HG02642 (cell line): ENCODE results near the gene PLA2G6.
"Not testable (repeated sequence)": the region's sequence is repeated elsewhere in the genome, so short reads cannot be mapped to it uniquely, and the experiment has no call there.

ENCODE experiments used
- ATAC-seq: cut with Tn5 transposase; IDR thresholded peaks from one replicate; pipeline ENCODE4 v1.9.1; 2021; ENCODE audit warnings: mild to moderate bottlenecking; ENCODE audit not compliant: unreplicated experiment, poor library complexity

PLA2G6 gene

DNA sequence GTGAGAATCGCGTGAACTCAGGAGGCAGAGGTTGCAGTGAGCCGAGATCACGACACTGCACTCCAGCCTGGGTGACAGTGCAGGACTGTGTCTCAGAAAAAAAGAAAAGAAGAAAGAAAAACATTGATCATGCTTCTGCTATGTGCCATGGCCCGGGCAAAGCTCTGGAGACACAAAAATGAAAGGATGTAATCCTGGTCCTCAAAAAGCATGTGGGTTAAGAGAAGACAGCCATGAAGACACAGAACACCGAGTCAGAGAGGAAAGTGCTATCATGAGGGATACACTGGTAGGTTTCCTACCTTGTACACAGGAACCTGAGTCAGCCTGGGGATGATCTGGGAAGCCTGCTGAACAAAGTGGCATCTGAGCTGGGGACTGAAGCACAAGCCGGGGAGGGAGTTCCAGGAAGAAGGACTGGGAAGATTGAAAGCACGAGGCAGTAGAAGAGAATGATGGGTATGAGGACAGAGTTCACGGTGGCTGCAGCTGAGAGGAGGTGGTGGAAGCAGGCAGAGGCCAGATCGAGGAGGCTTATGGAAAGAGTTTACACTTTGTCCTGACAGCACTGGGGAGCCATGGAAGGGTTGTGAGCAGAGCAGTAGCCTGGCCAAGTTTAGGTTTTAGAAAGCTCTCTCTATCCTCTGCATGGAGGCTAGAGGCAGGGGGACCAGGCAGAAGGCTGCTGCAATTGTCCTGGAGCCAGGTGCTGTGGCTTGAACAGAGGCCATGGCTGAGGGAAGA, 10.3 kb upstream of the PLA2G6 start:
- no peak for ATAC-seq

DNA sequence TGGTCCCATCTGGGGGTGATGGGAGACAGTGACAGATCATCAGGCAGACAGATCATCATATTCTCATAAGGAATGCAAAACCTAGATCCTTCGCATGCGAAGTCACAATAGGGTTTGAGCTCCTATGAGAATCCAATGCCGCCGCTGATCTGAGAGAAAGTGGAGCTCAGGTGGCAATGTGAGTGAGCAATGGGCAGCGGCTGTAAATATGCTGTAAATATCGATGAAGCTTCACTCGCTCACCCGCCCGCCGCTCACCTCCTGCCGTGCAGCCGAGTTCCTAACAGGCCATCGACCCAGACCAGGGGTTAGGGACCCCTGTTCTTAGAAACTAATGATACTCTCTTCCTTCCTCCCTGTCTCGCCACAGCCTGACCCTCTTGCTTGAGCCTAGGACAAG, 9.4 kb upstream of the PLA2G6 start:
- ATAC-seq, result no peak

DNA sequence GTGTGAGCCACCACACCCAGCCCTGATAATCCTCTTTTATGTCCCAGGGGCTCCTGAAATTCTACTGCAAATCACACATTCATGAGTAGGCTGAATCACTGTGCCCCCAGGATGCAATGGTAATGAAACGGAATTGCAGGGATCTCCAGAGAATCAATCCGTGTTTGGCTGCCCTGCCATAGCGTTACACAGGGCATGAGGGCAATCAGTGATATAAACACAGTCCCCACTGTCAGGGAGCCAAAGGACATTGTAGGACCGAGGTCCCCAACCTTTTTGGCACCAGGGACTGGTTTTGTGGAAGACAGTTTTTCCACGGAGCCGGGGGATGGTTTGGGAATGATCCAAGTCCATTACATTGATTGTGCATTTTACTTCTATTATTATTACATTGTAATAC, 9.0 kb upstream of the PLA2G6 start:
- ATAC-seq, result no peak

DNA sequence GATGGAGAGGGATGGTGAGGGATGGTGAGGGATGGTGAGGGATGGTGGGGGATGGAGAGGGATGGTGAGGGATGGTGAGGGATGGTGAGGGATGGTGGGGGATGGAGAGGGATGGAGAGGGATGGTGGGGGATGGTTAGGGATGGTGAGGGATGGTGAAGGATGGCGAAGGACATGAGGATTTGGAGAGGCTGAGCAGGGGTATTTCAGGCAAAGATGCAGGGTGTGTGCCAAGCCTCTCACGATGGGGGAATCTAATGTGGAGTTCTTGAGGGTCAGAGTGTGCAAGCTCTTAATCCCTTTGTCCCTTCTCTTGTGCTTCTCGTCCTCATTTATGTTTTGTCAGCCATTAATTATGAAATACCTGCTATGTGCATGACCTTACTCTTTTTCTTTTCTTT, 7.5 kb upstream of the PLA2G6 start:
- no peak for ATAC-seq

DNA sequence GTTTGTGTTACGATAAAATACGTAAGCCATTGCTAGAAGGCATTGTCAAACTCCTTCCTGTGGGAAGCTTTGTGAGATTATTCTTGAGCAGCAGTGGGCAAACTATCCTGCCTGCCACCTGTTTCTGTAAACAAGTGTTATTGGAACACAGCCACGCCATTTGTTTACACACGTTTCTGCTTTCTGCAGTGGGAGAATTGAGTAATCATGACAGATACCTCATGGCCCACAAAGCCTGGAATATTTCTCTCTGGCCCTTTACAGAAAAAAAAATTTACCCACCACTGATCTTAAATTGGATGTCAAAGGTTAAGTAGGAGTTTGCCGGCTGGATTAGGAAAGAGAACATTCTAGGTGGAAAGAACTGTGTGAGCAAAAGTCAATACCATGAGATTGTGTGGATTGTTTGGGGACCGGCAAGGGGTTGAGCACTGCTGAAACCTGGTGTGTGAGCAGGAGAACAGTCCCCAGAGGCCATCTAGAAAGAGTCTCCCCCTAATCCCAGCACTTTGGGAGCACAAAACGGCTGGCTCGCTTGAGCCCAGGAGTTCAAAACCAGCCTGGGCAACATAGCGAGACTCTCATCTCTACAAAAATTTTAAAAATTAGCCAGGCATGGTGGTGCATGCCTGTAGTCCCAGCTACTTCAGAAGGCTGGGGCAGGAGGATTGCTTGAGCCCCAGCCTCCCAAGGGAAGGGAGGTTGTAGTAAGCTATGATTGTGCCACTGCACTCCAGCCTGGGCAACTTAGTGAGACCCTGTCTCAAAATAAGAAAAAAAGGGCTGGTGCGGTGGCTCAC, 6.0 kb upstream of the PLA2G6 start:
- no peak for ATAC-seq

DNA sequence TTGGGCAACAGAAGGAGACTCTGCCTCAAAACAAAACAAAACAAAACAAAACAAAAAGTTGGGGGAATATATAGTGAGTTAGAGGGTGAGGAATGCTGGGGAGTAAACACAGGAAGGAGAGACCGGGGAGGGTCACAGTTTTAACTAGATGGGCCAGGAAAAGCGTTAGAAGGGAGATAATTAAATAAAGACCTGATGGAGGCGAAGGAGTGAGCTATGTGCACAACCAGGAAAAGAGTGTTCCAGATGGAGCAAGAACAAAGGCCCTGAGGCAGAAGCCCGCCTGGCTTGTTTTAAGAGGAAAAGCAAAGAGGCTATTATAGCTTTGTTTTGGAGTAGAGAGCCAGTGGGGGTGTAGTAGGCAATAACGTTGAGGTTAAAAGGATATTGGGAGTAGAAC, 4.8 kb upstream of the PLA2G6 start:
- ATAC-seq, result no peak

DNA sequence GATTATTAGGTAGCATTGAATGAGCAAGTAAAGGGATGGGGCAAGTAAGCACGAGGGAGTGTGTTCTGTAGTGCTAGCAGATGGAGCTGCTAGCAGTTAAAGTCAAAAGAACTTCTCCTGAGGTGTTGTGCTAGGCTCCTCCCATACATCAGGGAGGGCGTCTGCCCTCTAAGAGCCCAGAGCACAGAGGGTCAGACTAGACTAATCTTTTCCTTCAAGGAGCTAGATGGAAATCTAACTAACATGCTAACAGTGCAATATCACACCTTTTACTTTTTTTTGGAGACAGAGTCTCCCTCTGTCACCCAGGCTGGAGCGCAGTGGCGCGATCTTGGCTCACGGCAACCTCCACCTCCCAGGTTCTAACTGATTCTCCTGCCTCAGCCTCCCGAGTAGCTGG, 3.2 kb upstream of the PLA2G6 start:
- no peak for ATAC-seq

DNA sequence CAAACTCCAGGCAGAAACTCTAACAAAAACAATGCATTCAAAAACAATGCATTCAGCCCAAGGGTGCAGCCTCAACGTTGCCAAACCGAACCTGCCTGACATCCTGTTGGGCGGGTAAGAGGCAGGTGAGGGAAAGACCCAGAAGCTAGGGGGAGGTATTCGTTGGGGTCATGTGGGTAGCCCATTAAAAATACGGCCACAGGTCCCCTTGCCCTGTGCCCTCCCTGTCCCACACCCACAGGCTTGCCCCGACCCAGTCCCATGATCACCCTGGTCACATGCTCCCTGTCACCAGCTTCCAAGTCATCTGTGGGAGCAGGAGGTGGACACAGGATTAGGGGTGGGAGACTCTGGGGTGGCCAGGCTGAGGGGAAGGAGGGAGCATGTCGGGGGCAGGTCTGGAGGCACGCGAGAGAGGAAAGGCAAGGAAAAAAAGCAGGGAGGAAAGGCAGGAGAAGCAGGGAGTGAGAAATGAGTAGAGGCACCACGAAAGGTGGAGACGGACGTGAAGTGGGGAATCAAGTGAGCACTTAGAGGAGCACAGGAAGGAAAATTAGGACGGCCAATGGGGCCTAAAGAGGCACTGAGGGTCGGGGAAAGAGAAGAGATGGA, 683 bp downstream of the PLA2G6 start:
- ATAC-seq, result peak; percentile 29

DNA sequence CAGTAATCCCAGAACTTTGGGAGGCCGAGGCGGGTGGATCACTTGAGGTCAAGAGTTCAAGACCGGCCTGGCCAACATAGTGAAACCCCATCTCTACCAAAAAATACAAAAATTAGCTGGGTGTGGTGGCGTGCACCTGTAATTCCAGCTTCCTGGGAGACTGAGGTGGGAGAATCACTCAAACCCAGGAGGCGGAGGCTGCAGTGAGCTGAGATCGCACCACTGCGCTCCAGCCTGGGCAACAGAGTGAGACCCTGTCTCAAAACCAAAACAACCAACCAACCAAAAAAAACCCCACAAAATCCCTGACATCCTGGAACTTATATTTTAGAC, 3.1 kb downstream of the PLA2G6 start:
- not testable (repeated sequence) for ATAC-seq

DNA sequence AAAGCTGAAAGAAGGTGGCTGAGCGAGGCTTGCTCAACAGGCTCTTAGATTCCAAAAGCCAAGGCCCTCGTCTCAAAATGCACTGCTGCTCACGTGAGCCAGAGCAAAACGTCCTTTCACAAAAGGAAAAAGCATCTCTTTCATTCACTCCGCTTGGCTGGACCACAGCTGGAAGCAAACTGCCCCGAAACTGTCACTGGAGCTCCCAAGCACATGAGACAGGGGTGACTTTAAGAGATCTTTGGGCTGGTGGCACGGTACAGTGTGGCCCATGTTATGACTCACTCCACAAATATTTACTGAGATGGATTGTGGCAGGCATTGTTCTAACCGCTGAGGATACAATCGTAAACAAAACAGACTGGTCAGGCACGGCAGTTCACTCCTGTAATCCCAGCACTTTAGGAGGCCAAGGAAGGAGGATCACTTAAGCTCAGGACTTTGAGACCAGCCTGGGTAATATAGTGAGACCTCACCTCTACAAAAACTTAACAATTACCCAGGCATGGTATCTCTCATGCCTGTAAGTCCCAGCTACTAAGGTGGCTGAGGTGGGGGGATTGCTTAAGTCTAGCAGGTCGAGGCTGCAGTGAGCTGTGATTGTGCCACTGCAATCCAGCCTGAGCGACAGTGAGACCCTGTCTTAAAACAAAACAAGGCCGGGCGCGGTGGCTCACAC, 3.6 kb downstream of the PLA2G6 start:
- no peak for ATAC-seq

DNA sequence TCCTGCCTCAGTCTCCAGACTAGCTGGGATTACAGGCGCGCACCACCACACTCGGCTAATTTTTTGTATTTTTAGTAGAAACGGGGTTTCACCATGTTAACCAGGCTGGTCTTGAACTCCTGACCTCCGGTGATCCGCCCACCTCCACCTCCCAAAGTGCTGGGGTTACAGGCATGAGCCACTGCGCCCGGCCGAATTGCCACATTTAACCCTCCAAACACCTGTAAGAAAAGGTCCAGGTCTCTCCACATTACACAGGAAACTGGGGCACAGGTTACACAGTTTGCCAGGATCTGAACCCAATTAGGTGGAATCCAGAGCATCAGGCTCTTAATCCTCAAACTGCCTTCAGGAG, 4.1 kb downstream of the PLA2G6 start:
- ATAC-seq, result not testable (repeated sequence)

DNA sequence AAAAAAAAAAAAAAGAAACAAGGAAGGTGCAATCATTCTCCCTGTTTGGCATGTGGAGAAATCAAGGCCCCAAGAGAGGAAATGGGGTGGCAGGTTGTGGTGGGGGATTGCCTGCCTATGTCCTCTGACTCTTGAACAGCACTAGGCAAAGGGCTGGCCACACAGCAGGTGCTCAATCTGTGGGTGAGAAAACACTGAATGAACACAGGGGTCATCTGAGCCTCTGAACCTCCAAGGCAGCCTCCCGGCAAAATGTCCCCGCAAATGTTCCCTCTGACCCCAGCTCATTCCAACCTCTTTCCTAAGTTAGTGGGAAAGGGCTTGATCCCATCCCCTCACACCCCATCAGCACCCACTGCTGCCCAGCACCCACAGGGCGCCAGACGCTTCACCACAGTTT, 4.6 kb downstream of the PLA2G6 start:
- ATAC-seq, result no peak

DNA sequence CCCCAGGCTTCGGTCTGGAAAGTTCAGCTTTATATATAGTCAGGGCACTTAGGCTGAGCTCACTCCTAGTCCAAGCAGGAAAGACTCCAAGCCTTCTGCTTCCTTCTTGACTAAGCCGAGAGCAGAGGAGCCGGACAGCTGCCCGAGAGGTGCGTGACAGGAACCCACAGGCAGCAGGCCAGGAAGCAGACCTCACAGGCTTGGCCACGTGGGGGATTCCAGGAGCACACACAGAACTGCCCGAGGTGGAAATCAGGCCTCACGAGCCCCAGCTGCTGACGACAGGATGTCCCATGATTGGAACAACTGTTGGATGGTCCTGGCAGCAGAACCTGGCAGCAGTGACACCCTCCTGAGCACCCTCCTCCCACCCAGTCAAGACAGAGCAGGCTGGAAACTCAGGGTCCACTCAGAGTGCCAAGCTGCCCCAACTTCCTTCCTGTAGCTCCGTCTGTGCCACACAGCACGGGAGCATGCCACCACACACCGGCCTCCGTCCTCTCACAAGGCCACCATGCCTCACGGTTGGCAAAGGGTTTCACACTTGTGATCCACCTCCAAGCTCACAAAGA, 5.4 kb downstream of the PLA2G6 start:
- no peak for ATAC-seq

DNA sequence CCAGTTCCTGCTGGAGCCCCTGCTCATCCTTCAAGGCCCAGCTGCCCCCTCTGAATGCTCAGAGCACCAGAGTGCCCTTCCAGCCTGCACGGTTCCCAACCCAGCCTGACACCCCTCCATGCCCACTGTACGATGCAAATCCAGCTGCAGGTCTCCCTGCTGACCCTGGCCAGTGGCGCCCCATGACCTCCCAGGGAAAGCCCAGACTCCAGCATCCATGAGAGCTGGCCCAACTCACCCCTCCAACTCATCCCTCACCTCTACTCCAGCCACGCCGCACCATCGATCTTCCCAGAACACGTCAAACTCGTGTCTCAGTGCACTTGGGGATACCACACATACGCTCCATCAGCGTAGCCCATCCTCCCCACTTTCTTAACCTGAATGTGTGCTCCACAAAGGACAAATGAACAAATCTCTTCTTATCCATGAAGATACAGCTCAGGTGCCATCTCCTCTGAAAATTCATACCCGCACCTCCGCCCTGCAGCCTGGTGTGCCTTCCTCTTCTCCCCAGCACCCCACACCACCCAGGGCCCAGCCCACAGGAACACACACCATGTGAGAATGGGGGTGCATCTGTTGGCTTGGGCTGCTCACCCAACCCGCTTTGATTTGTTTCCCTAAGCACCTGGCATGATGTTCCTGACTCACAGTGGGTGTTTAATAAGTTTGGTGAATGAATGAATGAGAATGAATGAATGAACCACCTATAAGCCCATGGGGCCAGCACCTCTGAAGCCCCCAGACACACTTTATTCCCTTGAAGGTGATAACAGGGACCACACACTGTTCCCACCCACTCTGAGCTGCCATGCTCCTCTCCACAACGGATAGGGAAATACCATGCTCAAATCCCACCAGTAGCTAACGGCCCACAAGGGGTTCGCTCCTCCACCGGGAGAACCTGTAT, 6.2 kb downstream of the PLA2G6 start:
- no peak for ATAC-seq

DNA sequence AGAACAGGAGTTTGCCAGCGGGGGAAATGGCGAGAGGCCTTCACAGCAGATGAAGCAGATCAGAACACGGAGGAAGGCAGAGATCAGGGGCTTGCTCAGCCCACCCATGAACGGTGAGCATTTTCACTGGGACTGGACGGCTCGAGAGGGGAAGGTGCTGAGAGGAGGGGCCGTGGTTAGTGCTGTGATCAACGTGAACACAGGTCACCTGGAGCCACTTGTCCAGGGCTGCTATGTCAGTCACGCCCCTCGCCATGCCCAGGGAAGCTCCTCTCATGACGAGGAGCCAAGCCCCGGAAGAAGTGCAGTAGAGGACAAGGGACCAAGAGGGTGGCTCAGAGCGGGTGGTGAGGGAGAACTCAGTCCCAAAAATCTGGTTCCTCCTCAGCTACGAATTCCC, 7.0 kb downstream of the PLA2G6 start:
- ATAC-seq, result no peak

DNA sequence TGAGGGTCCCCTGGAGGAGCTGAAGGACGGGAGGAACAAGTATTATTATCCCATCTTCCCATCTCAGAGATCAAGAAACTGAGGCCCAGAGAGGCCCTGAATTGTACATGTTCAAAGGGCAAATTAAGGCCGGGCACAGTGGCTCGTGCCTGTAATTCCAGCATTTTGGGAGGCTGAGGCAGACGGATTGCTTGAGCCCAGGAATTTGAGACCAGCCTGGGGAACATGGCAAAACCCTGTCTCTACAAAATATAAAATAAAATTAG, 8.1 kb downstream of the PLA2G6 start:
- ATAC-seq, result no peak

DNA sequence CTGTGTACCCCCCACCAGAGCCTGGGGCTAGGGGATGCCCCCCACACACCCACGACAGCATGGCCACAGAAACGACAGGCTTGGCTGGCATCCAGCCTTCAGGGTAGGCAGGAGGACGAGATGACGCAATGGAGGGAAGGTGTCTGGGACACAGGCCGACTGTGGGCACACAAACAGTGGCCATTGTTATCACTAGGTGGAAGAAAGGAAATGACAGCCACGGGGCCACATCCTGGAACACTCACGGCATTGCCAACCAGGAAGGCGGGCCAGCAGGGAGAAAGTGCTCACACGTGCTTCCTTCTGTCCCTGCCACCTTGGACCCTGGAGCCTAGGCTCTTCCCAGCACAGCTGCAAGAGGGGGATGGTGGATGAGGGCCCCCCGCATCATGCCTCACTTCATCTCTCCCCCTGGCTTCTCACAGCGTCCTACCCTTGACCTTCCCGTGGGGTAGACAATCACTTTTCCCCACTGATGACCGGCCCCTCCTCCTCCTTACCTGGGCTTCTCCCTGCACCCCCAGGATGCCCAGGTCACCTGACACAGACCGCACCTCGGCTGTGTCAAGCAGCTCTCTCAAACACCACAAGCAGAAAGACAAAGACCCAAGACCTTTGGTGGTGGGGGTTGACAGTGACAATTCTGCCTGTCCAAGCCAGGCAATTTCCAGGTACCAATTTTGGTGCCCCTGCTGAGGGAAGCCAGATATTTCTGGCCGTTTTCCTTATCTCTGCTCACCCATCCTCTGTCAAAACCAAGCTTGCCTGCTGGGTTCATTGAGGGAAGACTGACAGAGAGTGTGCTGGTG, 8.6 kb downstream of the PLA2G6 start:
- no peak for ATAC-seq

DNA sequence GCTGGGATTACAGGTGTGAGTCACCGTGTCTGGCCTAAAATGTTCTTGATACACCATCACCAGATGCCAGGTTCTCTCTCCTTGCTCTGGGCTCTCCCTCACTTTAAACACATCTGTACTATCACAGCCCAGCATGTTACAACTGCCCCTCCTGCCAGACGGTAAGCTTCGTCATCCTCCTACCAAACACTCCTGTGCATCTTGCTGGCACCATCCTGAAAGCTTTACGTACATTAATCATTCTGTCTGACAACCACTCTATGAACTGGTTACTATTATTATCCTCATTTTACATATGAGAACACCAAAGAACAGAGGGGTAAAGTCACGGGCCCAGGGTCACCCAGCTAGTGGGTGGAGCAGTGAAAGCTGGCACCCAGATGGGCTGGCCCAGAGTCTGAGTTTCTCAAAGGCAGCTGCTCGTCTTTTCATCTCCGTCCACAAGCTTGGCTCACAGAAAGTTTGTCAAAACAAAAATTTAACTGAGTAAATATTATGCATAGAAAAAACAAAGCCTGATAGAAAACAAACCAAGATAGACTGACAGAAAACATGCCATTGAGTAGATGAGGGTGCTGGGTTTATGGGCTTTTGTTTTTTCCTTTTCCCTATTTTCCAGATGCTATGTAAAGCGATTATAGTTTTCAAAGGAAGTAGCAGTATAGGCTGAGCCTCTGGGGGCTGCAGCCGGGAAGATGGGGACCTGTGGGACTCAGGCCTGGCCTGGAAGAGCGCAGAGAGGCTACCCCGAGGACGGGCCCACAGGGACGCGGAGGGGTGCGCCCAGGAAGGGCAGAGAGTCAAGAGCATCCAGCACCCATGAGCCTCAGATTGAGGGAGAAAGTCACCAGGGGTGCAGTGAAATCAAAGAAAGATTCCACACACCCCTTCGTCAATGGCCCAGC, 9.5 kb downstream of the PLA2G6 start:
- ATAC-seq, result no peak
